A549 (cell line): ENCODE data around the gene GUCY1A2.

Source experiments
- CTCF ChIP-seq: fragments of >200 bp; sonication (Bioruptor Twin); formaldehyde crosslinking; IDR thresholded peaks from 3 replicates; pipeline ENCODE4 v1.5.1; 2016
- EP300 ChIP-seq, 2 experiments: fragments of >200 bp; sonication (Bioruptor Twin); formaldehyde crosslinking; IDR thresholded peaks; 2 replicates in 1 of 2; 3 replicates in 1 of 2; pipeline ENCODE4 v1.6.1; 2016 to 2017
- ESRRA ChIP-seq: fragments of 150-350 bp; IDR thresholded peaks from 2 replicates; pipeline ENCODE4 v1.6.1; 2014; ENCODE audit warnings: mild to moderate bottlenecking, low read length, borderline replicate concordance
- GATA3 ChIP-seq: IDR thresholded peaks from 2 replicates; pipeline ENCODE4 v1.6.1; 2012; ENCODE audit warnings: borderline replicate concordance
- MYC ChIP-seq: IDR thresholded peaks from 2 replicates; pipeline ENCODE4 v1.6.1; 2012; ENCODE audit warnings: mild to moderate bottlenecking, inconsistent platforms, low read length, improper control_type of control experiment, borderline replicate concordance
- NPAS2 ChIP-seq: fragments of 250-450 bp; sonication (Bioruptor Pico); IDR thresholded peaks from 2 replicates; pipeline ENCODE4 v1.8.0; 2022; ENCODE audit warnings: mild to moderate bottlenecking, moderate library complexity, borderline replicate concordance
- NR3C1 ChIP-seq: fragments of >200 bp; sonication (Bioruptor Twin); formaldehyde crosslinking; IDR thresholded peaks from 3 replicates; pipeline ENCODE4 v1.6.1; 2017
- POLR2A ChIP-seq: IDR thresholded peaks from 2 replicates; pipeline ENCODE4 v1.6.1; 2012; ENCODE audit warnings: mild to moderate bottlenecking, low read length
- SMC3 ChIP-seq: fragments of >200 bp; sonication (Bioruptor Twin); formaldehyde crosslinking; IDR thresholded peaks from 3 replicates; pipeline ENCODE4 v1.6.1; 2018; ENCODE audit warnings: inconsistent platforms
- ZC3H11A ChIP-seq: fragments of 450-650 bp; IDR thresholded peaks from 2 replicates; pipeline ENCODE4 v1.6.1; 2014; ENCODE audit warnings: antibody characterized with exemption, mild to moderate bottlenecking
- ZNF302 ChIP-seq: fragments of 250-450 bp; sonication (Bioruptor Pico); IDR thresholded peaks from 2 replicates; pipeline ENCODE4 v1.9.0; 2021; ENCODE audit warnings: inconsistent platforms, mild to moderate bottlenecking, moderate library complexity
- TF ChIP-seq, protein P1 (sequence below): fragments of 250-450 bp; sonication (Bioruptor Pico); IDR thresholded peaks from 2 replicates; pipeline ENCODE4 v1.5.0; 2021; ENCODE audit warnings: mild to moderate bottlenecking, moderate library complexity, borderline replicate concordance
- TF ChIP-seq, protein P2 (sequence below): IDR thresholded peaks from 2 replicates; pipeline ENCODE4 v1.6.1; 2012; ENCODE audit warnings: low read depth, borderline replicate concordance

DNA sequence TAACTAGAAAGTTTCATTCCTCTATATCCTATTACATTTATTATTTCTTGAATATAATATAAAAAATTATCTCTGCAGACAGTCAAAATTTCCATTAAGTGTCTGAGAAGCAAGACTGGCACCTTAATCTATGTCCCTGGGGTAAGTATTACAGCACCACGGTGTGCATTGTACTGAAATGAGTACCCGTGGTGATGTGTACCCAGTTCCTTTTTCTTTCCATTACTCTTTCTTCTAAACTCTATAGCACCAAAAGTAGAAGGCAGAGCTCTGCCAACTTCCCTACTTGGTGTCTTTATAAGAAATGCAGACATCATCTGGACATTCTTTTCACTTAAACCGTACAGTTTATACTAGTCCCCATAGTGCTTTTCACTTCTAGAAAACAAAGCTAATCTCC, 161.7 kb downstream of the GUCY1A2 start:
- no peak for TF ChIP-seq CTCF
- no peak for TF ChIP-seq MYC
- TF ChIP-seq NPAS2 (CRISPR knock-in tag), result no peak
- TF ChIP-seq POLR2A, result no peak
- no peak for TF ChIP-seq EP300 (IDR thresholded peaks at IDR 0.05)
- no peak for TF ChIP-seq GATA3
- TF ChIP-seq SMC3, result no peak
- TF ChIP-seq ZNF302, result no peak
- no peak for TF ChIP-seq ZC3H11A
- TF ChIP-seq NR3C1, result no peak
- TF ChIP-seq, protein P1, sequence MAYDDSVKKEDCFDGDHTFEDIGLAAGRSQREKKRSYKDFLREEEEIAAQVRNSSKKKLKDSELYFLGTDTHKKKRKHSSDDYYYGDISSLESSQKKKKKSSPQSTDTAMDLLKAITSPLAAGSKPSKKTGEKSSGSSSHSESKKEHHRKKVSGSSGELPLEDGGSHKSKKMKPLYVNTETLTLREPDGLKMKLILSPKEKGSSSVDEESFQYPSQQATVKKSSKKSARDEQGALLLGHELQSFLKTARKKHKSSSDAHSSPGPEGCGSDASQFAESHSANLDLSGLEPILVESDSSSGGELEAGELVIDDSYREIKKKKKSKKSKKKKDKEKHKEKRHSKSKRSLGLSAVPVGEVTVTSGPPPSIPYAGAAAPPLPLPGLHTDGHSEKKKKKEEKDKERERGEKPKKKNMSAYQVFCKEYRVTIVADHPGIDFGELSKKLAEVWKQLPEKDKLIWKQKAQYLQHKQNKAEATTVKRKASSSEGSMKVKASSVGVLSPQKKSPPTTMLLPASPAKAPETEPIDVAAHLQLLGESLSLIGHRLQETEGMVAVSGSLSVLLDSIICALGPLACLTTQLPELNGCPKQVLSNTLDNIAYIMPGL (CRISPR knock-in tag), result no peak
- no peak for TF ChIP-seq ESRRA
- TF ChIP-seq, protein P2, sequence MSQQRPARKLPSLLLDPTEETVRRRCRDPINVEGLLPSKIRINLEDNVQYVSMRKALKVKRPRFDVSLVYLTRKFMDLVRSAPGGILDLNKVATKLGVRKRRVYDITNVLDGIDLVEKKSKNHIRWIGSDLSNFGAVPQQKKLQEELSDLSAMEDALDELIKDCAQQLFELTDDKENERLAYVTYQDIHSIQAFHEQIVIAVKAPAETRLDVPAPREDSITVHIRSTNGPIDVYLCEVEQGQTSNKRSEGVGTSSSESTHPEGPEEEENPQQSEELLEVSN, result no peak
